Nasal cavity respiratory epithelium epithelial cell of viscerocranial mucosa (primary cell): ENCODE data around the gene CLCNKA. TPM values are rescaled to one million over a fixed set of nuclear protein-coding genes. Genes with fewer than 3 reads are reported as not detected.

ENCODE experiments used
- total RNA-seq: library from RNA; depleted of rRNA; stranded (reverse); fragments of >200 nt; gene quantifications from 2 replicates; pipeline ENCODE4 v1.2.3, GENCODE V29; 2014

CLCNKA gene
- total RNA-seq = not detected in 2 replicates

GRCh38 chr1:16021681-16022080, at the start of gene CLCNKA:
TSS of gene CLCNKA (plus strand) at chr1:16022036. CDS start at chr1:16022620, 584 bp downstream.

GRCh38 chr1:15975805-15976680, 45.8 kb upstream of the CLCNKA start, which contains the start of gene ZBTB17:
TSS of gene ZBTB17 (minus strand) at chr1:15976101. CDS start at chr1:15948495, 27,606 bp downstream.

GRCh38 chr1:16017461-16018303, 4.2 kb upstream of the CLCNKA start, which contains the start of gene HSPB7:
TSS of gene HSPB7 (minus strand) at chr1:16018043. CDS start at chr1:16017963, 80 bp downstream.

GRCh38 chr1:16043521-16043920, 21.7 kb downstream of the CLCNKA start, which contains the start of gene CLCNKB:
TSS of gene CLCNKB (plus strand) at chr1:16043782. CDS start at chr1:16044493, 711 bp downstream.

GRCh38 chr1:16073490-16074119, 51.8 kb downstream of the CLCNKA start, which contains the start of gene FAM131C:
TSS of gene FAM131C (minus strand) at chr1:16073651. CDS start at chr1:16073442, 209 bp downstream.

Other genes with a start within 250 kb of the CLCNKA start
- 0.68 and 1.9 TPM in 2 replicates for gene UQCRHL, start 214.4 kb upstream of the CLCNKA start, total RNA-seq
- 25.6 and 63.0 TPM in 2 replicates for gene SPEN, start 174.3 kb upstream of the CLCNKA start, total RNA-seq
- 30.1 and 38.5 TPM in 2 replicates for gene ZBTB17, start 45.9 kb upstream of the CLCNKA start, total RNA-seq
- gene SRARP, start 17.8 kb upstream of the CLCNKA start, total RNA-seq = not detected in 2 replicates
- not detected in 2 replicates for gene HSPB7, start 4.0 kb upstream of the CLCNKA start, total RNA-seq
- 0.21 TPM in 1 of 2 replicates, not detected in the other for gene CLCNKB, start 21.7 kb downstream of the CLCNKA start, total RNA-seq
- gene FAM131C, start 51.6 kb downstream of the CLCNKA start, total RNA-seq = 0.34 and 1.00 TPM in 2 replicates
- gene EPHA2, start 134.0 kb downstream of the CLCNKA start, total RNA-seq = 184 and 193 TPM in 2 replicates
- 5.1 and 11.0 TPM in 2 replicates for gene ARHGEF19, start 190.6 kb downstream of the CLCNKA start, total RNA-seq
- 11.4 and 13.3 TPM in 2 replicates for gene CPLANE2, start 215.1 kb downstream of the CLCNKA start, total RNA-seq